A549 (cell line): ENCODE measurements around the gene TFB2M.

ENCODE experiments used
- CTCF ChIP-seq: fragments of >200 bp; sonication (Bioruptor Twin); formaldehyde crosslinking; IDR thresholded peaks from 3 replicates; pipeline ENCODE4 v1.5.1; 2016
- EHMT2 ChIP-seq: fragments of 200-600 bp; sonication (generic); IDR thresholded peaks from 2 replicates; pipeline ENCODE4 v1.6.1; 2016; ENCODE audit warnings: antibody characterized with exemption, low read depth, mild to moderate bottlenecking, moderate library complexity
- EP300 ChIP-seq, 2 experiments: fragments of >200 bp; sonication (Bioruptor Twin); formaldehyde crosslinking; IDR thresholded peaks; 2 replicates in 1 of 2; 3 replicates in 1 of 2; pipeline ENCODE4 v1.6.1; 2016 to 2017
- GATA3 ChIP-seq: IDR thresholded peaks from 2 replicates; pipeline ENCODE4 v1.6.1; 2012; ENCODE audit warnings: borderline replicate concordance
- JUNB ChIP-seq: fragments of >200 bp; sonication (Bioruptor Twin); formaldehyde crosslinking; IDR thresholded peaks from 2 replicates; pipeline ENCODE4 v1.6.1; 2016
- MAX ChIP-seq: IDR thresholded peaks from 2 replicates; pipeline ENCODE4 v1.6.1; 2012
- MYC ChIP-seq: IDR thresholded peaks from 2 replicates; pipeline ENCODE4 v1.6.1; 2012; ENCODE audit warnings: mild to moderate bottlenecking, inconsistent platforms, low read length, improper control_type of control experiment, borderline replicate concordance
- POLR2A ChIP-seq: IDR thresholded peaks from 2 replicates; pipeline ENCODE4 v1.6.1; 2012; ENCODE audit warnings: mild to moderate bottlenecking, low read length
- REST ChIP-seq: fragments of 200-600 bp; sonication (generic); IDR thresholded peaks from 2 replicates; pipeline ENCODE4 v1.6.1; 2016; ENCODE audit warnings: antibody characterized with exemption, mild to moderate bottlenecking, moderate library complexity
- ZFP36 ChIP-seq: fragments of 450-650 bp; IDR thresholded peaks from 2 replicates; pipeline ENCODE4 v1.6.1; 2014; ENCODE audit warnings: borderline replicate concordance; ENCODE audit not compliant: partially characterized antibody
- ZSCAN20 ChIP-seq: fragments of 250-450 bp; sonication (Bioruptor Pico); IDR thresholded peaks from 2 replicates; pipeline ENCODE4 v1.8.0; 2022; ENCODE audit warnings: mild to moderate bottlenecking, moderate library complexity

- TF ChIP-seq EP300 (IDR thresholded peaks at IDR 0.05) (no peak), CTCF (no peak), REST (no peak), JUNB (no peak), GATA3 (no peak), ZSCAN20 (CRISPR knock-in tag) (no peak), ZFP36 (no peak), MYC (no peak), EHMT2 (no peak), POLR2A (no peak), MAX (no peak)
These were observed 28.6 kb downstream of the TFB2M start for GRCh38 chr1:246537441-246537840.
